Neural cell (in vitro differentiated cells): ENCODE measurements around the gene CT47A1. TPM values are rescaled to one million over a fixed set of nuclear protein-coding genes. Genes with fewer than 3 reads are reported as not detected.

ENCODE experiments used
- H2AFZ ChIP-seq: fragments of 200-600, 300-800 bp; sonication (generic), shearing (Covaris generic); 2 replicates; pipeline ENCODE4 v1.6.0; 2014; ENCODE audit warnings: low read depth, mild to moderate bottlenecking, antibody characterized with exemption, low read length, moderate library complexity
- H3F3A ChIP-seq: fragments of 200-600 bp; shearing (Covaris generic); 2 replicates; pipeline ENCODE4 v1.6.1; 2016; ENCODE audit warnings: mild to moderate bottlenecking, moderate library complexity, mixed read lengths, antibody characterized with exemption, low read length; ENCODE audit not compliant: insufficient read depth, poor library complexity, severe bottlenecking
- H3K27ac ChIP-seq: fragments of 200-600, 300-800 bp; sonication (generic), shearing (Covaris generic); 2 replicates; pipeline ENCODE4 v1.5.1; 2014; ENCODE audit warnings: mild to moderate bottlenecking, low read length, moderate library complexity
- H3K27me3 ChIP-seq: fragments of 300-800, 200-600 bp; sonication (generic), shearing (Covaris generic); 2 replicates; pipeline ENCODE4 v1.6.0; 2014; ENCODE audit warnings: mild to moderate bottlenecking, low read depth, low read length, moderate library complexity; ENCODE audit not compliant: insufficient read depth
- H3K36me3 ChIP-seq: fragments of 300-800, 200-600 bp; sonication (generic), shearing (Covaris generic); 2 replicates; pipeline ENCODE4 v1.5.1; 2014; ENCODE audit warnings: mild to moderate bottlenecking, antibody characterized with exemption, low read length, moderate library complexity; ENCODE audit not compliant: insufficient read depth
- H3K4me2 ChIP-seq: fragments of 300-800, 200-600 bp; sonication (generic), shearing (Covaris generic); 2 replicates; pipeline ENCODE4 v1.6.0; 2014; ENCODE audit warnings: mild to moderate bottlenecking, low read length
- H3K4me3 ChIP-seq: fragments of 300-800, 200-600 bp; sonication (generic), shearing (Covaris generic); 2 replicates; pipeline ENCODE4 v1.5.1; 2014; ENCODE audit warnings: mild to moderate bottlenecking, low read length, moderate library complexity
- H3K79me2 ChIP-seq: fragments of 200-600 bp; shearing (Covaris generic); replicated peaks from 2 replicates; pipeline ENCODE4 v1.6.0; 2014; ENCODE audit warnings: mild to moderate bottlenecking, low read length, moderate library complexity; ENCODE audit not compliant: insufficient read depth
- H3K9ac ChIP-seq: fragments of 300-800, 200-600 bp; sonication (generic), shearing (Covaris generic); 2 replicates; pipeline ENCODE4 v1.6.1; 2016; ENCODE audit warnings: mild to moderate bottlenecking, low read length, mixed read lengths
- H3K9me2 ChIP-seq: fragments of 200-600 bp; shearing (Covaris generic); 2 replicates; pipeline ENCODE4 v1.6.1; 2016; ENCODE audit warnings: mild to moderate bottlenecking, low read length, mixed read lengths; ENCODE audit not compliant: insufficient read depth
- H3K9me3 ChIP-seq: fragments of 200-600, 300-800 bp; sonication (generic), shearing (Covaris generic); 2 replicates; pipeline ENCODE4 v1.6.1; 2016; ENCODE audit warnings: mild to moderate bottlenecking, mixed run types, low read length, moderate library complexity, mixed read lengths
- H4K20me1 ChIP-seq: fragments of 200-600 bp; shearing (Covaris generic); 2 replicates; pipeline ENCODE4 v1.6.1; 2016; ENCODE audit warnings: mild to moderate bottlenecking, mixed run types; ENCODE audit not compliant: insufficient read depth
- CTCF ChIP-seq: fragments of 450-650 bp; IDR thresholded peaks from 2 replicates; pipeline ENCODE4 v1.5.1; 2014; ENCODE audit warnings: antibody characterized with exemption, mild to moderate bottlenecking, moderate library complexity; ENCODE audit not compliant: poor library complexity, severe bottlenecking
- EP300 ChIP-seq: fragments of 450-650 bp; conservative IDR thresholded peaks from 2 replicates; pipeline ENCODE4 v1.6.1; 2014; ENCODE audit warnings: antibody characterized with exemption, mild to moderate bottlenecking, moderate library complexity; ENCODE audit not compliant: poor library complexity, severe bottlenecking
- EZH2 ChIP-seq: fragments of 200-600, 300-800 bp; shearing (Covaris generic), sonication (generic); IDR thresholded peaks from 2 replicates; pipeline ENCODE4 v1.6.1; 2014; ENCODE audit warnings: antibody characterized with exemption, low read length, borderline replicate concordance, mild to moderate bottlenecking; ENCODE audit not compliant: insufficient read depth, poor library complexity, severe bottlenecking
- MXI1 ChIP-seq: fragments of 450-650 bp; conservative IDR thresholded peaks from 2 replicates; pipeline ENCODE4 v1.6.1; 2014; ENCODE audit warnings: antibody characterized with exemption, mild to moderate bottlenecking; ENCODE audit not compliant: poor library complexity, severe bottlenecking
- POLR2AphosphoS5 ChIP-seq: IDR thresholded peaks from 2 replicates; pipeline ENCODE4 v1.6.1; 2012
- RAD21 ChIP-seq: fragments of 450-650 bp; conservative IDR thresholded peaks from 2 replicates; pipeline ENCODE4 v1.6.1; 2014; ENCODE audit warnings: antibody characterized with exemption, mild to moderate bottlenecking, moderate library complexity
- REST ChIP-seq: IDR thresholded peaks from 2 replicates; pipeline ENCODE4 v1.6.1; 2012; ENCODE audit warnings: borderline replicate concordance
- SMC3 ChIP-seq: fragments of 450-650 bp; conservative IDR thresholded peaks from 2 replicates; pipeline ENCODE4 v1.6.1; 2014; ENCODE audit warnings: antibody characterized with exemption, mild to moderate bottlenecking, moderate library complexity; ENCODE audit not compliant: poor library complexity
- TAF1 ChIP-seq: IDR thresholded peaks from 2 replicates; pipeline ENCODE4 v1.6.1; 2012; ENCODE audit warnings: low read depth
- polyA plus RNA-seq: library from polyadenylated mRNA; depleted of rRNA; stranded (reverse); fragments of >200 nt; gene quantifications from 2 replicates; pipeline ENCODE4 v1.2.3, GENCODE V29; 2014

The CT47A1 gene
- polyA plus RNA-seq, 1 donor from 2014 or later = not detected

- Histone ChIP-seq H3K9ac (no peak overlapping the region), H3K4me3 (no peak overlapping the region), H3K27me3 (no peaks in the 10 kb centered on the region), H3K4me2 (no peak overlapping the region), H2AFZ (no peak overlapping the region), H3K79me2 (no peaks in the 10 kb centered on the region), H3K27ac (no peak overlapping the region), H3K9me2 (no peaks in the 10 kb centered on the region), H3F3A (no peaks in the 10 kb centered on the region), H3K9me3 (no peaks in the 10 kb centered on the region), H4K20me1 (no peaks in the 10 kb centered on the region), H3K36me3 (no peaks in the 10 kb centered on the region)
- no peak for TF ChIP-seq EP300
- no peak for TF ChIP-seq SMC3
- no peak for TF ChIP-seq EZH2
- no peak for TF ChIP-seq REST
- no peak for TF ChIP-seq CTCF
Measured at GRCh38 chrX:121010218-121010617, 24.7 kb upstream of the CT47A1 start.

GRCh38 chrX:121009764-121010163, 24.2 kb upstream of the CT47A1 start:
- H3F3A ChIP-seq = no peaks in the 10 kb centered on the region

GRCh38 chrX:121008920-121009319, 23.4 kb upstream of the CT47A1 start:
- Histone ChIP-seq H3K9me2 (no peaks in the 10 kb centered on the region), H3K27ac (no peak overlapping the region)
- no peak for TF ChIP-seq CTCF
- no peak for TF ChIP-seq TAF1
- TF ChIP-seq POLR2AphosphoS5 = no peak
- no peak for TF ChIP-seq RAD21
- TF ChIP-seq REST = no peak
- TF ChIP-seq SMC3 = no peak
- no peak for TF ChIP-seq MXI1
- TF ChIP-seq EZH2 = no peak
- no peak for TF ChIP-seq EP300

More at GRCh38 chrX:121009764-121010163, 24.2 kb upstream of the CT47A1 start:
- H4K20me1 ChIP-seq = no peaks in the 10 kb centered on the region
- H3K9ac ChIP-seq = no peak overlapping the region
- H3K4me2 ChIP-seq = no peak overlapping the region
- no peak overlapping the region for H3K27ac ChIP-seq
- no peaks in the 10 kb centered on the region for H3K27me3 ChIP-seq
- TF ChIP-seq POLR2AphosphoS5 (no peak), RAD21 (no peak), TAF1 (no peak), EP300 (no peak)
- no peak overlapping the region for H2AFZ ChIP-seq
- H3K36me3 ChIP-seq = no peaks in the 10 kb centered on the region
- H3K9me3 ChIP-seq = no peaks in the 10 kb centered on the region
- H3K79me2 ChIP-seq = no peaks in the 10 kb centered on the region
- H3K4me3 ChIP-seq = no peak overlapping the region
- H3K9me2 ChIP-seq = no peaks in the 10 kb centered on the region

More at GRCh38 chrX:121008920-121009319, 23.4 kb upstream of the CT47A1 start:
- Histone ChIP-seq H3K36me3 (no peaks in the 10 kb centered on the region), H3K27me3 (no peaks in the 10 kb centered on the region), H2AFZ (no peak overlapping the region), H3K4me2 (no peak overlapping the region), H4K20me1 (no peaks in the 10 kb centered on the region), H3K9me3 (no peaks in the 10 kb centered on the region), H3K79me2 (no peaks in the 10 kb centered on the region), H3F3A (no peaks in the 10 kb centered on the region), H3K4me3 (no peak overlapping the region), H3K9ac (no peak overlapping the region)
